ENCODE measurements around the gene INKA1. TPM values are rescaled to one million over a fixed set of nuclear protein-coding genes. Genes with fewer than 3 reads are reported as not detected.

INKA1 gene
- total and polyA plus RNA-seq, 9 of the 15 experiments (the other 6 are each of a cell fraction or from before 2014, with no cell fraction given), result 0.55 to 13.9 (median 6.7) TPM

DNA sequence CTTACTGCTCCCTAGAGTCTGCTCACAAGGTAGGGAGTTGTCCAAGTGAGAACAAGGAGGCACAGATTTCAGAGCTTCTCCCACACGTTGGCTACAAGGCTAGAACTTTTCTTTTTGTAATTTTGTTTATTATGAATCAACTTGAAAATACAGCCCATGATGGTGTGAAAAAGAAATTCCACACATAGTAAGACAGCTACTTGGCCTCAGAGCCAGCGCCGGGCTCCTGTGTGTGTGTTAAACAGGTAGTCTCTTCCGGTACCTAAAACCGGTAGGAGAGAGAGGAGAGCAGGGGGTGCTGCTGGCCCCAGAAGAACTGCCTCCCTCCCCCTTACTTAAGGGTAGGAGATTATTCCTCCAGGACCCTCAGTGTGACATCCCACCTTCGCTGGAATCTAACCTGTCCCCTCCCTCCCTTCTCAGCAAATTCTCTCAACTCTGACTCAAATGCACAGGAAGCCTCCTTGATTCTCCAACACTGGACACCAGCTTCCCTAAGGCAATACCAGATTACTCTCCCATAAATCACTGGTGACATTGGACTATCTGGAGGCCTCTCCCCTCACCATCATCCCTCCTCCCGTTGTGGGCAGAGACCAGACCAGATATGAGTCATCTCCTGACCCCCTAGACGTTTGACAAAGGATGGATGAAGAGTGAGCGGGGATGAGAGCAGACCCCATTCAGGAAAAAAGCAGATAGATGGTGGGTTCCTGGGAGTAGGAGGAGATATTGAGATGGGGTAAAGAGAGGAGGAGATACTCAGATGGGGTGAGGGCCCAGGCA lies 12.2 kb upstream of the INKA1 start (continued):
- no peak for TF ChIP-seq YY1 (IDR thresholded peaks at IDR 0.05; ENCODE audit: borderline replicate concordance in 1 of 3, control insufficient read depth in 1 of 3, extremely low read depth in 1 of 3, insufficient read depth in 3 of 3, insufficient read length in 1 of 3, insufficient replicate concordance in 2 of 3, low read depth in 1 of 3, low read length in 2 of 3)
- no peak for TF ChIP-seq BCL6 (CRISPR knock-in tag; IDR thresholded peaks at IDR 0.05)
- TF ChIP-seq JUND (IDR thresholded peaks at IDR 0.05; ENCODE audit: borderline replicate concordance, low read depth, low read length), result peak; percentile 86
- peak; percentile 65; the same call in 1 of the 3 replicates for TF ChIP-seq JUND (tag; IDR thresholded peaks at IDR 0.05; ENCODE audit: borderline replicate concordance, low read depth, low read length)
- TF ChIP-seq ELF4 (CRISPR knock-in tag; IDR thresholded peaks at IDR 0.05), result no peak
- TF ChIP-seq XRCC4 (IDR thresholded peaks at IDR 0.05; ENCODE audit: extremely low read depth, insufficient read depth, insufficient read length), result no peak
- no peak for TF ChIP-seq FOXK1 (CRISPR knock-in tag; IDR thresholded peaks at IDR 0.05; ENCODE audit: borderline replicate concordance)
- TF ChIP-seq, protein P1, sequence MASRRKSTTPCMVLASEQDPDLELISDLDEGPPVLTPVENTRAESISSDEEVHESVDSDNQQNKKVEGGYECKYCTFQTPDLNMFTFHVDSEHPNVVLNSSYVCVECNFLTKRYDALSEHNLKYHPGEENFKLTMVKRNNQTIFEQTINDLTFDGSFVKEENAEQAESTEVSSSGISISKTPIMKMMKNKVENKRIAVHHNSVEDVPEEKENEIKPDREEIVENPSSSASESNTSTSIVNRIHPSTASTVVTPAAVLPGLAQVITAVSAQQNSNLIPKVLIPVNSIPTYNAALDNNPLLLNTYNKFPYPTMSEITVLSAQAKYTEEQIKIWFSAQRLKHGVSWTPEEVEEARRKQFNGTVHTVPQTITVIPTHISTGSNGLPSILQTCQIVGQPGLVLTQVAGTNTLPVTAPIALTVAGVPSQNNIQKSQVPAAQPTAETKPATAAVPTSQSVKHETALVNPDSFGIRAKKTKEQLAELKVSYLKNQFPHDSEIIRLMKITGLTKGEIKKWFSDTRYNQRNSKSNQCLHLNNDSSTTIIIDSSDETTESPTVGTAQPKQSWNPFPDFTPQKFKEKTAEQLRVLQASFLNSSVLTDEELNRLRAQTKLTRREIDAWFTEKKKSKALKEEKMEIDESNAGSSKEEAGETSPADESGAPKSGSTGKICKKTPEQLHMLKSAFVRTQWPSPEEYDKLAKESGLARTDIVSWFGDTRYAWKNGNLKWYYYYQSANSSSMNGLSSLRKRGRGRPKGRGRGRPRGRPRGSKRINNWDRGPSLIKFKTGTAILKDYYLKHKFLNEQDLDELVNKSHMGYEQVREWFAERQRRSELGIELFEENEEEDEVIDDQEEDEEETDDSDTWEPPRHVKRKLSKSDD (conservative IDR thresholded peaks at IDR 0.05; ENCODE audit: low read length), result no peak
- TF ChIP-seq ZNF436 (CRISPR knock-in tag; IDR thresholded peaks at IDR 0.05), result no peak
- TF ChIP-seq, protein P2, sequence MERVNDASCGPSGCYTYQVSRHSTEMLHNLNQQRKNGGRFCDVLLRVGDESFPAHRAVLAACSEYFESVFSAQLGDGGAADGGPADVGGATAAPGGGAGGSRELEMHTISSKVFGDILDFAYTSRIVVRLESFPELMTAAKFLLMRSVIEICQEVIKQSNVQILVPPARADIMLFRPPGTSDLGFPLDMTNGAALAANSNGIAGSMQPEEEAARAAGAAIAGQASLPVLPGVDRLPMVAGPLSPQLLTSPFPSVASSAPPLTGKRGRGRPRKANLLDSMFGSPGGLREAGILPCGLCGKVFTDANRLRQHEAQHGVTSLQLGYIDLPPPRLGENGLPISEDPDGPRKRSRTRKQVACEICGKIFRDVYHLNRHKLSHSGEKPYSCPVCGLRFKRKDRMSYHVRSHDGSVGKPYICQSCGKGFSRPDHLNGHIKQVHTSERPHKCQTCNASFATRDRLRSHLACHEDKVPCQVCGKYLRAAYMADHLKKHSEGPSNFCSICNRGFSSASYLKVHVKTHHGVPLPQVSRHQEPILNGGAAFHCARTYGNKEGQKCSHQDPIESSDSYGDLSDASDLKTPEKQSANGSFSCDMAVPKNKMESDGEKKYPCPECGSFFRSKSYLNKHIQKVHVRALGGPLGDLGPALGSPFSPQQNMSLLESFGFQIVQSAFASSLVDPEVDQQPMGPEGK (CRISPR knock-in tag; IDR thresholded peaks at IDR 0.05; ENCODE audit: borderline replicate concordance), result no peak
- TF ChIP-seq, protein P3, sequence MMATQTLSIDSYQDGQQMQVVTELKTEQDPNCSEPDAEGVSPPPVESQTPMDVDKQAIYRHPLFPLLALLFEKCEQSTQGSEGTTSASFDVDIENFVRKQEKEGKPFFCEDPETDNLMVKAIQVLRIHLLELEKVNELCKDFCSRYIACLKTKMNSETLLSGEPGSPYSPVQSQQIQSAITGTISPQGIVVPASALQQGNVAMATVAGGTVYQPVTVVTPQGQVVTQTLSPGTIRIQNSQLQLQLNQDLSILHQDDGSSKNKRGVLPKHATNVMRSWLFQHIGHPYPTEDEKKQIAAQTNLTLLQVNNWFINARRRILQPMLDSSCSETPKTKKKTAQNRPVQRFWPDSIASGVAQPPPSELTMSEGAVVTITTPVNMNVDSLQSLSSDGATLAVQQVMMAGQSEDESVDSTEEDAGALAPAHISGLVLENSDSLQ (IDR thresholded peaks at IDR 0.05), result peak; percentile 95
- no peak for TF ChIP-seq ZNF586 (CRISPR knock-in tag; conservative IDR thresholded peaks at IDR 0.05)
- no peak for TF ChIP-seq ERF (CRISPR knock-in tag; IDR thresholded peaks at IDR 0.05)
- TF ChIP-seq, protein P4, sequence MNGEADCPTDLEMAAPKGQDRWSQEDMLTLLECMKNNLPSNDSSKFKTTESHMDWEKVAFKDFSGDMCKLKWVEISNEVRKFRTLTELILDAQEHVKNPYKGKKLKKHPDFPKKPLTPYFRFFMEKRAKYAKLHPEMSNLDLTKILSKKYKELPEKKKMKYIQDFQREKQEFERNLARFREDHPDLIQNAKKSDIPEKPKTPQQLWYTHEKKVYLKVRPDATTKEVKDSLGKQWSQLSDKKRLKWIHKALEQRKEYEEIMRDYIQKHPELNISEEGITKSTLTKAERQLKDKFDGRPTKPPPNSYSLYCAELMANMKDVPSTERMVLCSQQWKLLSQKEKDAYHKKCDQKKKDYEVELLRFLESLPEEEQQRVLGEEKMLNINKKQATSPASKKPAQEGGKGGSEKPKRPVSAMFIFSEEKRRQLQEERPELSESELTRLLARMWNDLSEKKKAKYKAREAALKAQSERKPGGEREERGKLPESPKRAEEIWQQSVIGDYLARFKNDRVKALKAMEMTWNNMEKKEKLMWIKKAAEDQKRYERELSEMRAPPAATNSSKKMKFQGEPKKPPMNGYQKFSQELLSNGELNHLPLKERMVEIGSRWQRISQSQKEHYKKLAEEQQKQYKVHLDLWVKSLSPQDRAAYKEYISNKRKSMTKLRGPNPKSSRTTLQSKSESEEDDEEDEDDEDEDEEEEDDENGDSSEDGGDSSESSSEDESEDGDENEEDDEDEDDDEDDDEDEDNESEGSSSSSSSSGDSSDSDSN (IDR thresholded peaks at IDR 0.05; ENCODE audit: borderline replicate concordance in 1 of 2, low read depth in 2 of 2, low read length in 2 of 2), result no peak
- no peak for TF ChIP-seq NFIC (IDR thresholded peaks at IDR 0.05)
- TF ChIP-seq SMAD3 (CRISPR knock-in tag; conservative IDR thresholded peaks at IDR 0.05), result no peak
- TF ChIP-seq EGR1 (conservative IDR thresholded peaks at IDR 0.05), result no peak
- TF ChIP-seq DPF2 (IDR thresholded peaks at IDR 0.05), result 0 out of 2 replicates have a peak, but pooled peaks have one; percentile 26
- no peak for TF ChIP-seq ILK (tag; IDR thresholded peaks at IDR 0.05; ENCODE audit: borderline replicate concordance, low read depth)
- TF ChIP-seq NCOR1 (IDR thresholded peaks at IDR 0.05), result no peak

Measured in K562 (cell line).